NCI-H2107 treated with DMSO at 0.1 percent for 48 hours (cell line): Measurements from ENCODE around the gene SMG6.

ENCODE experiments used
- DNase-seq: peaks from one replicate; lab custom pipeline; 2025; ENCODE audit not compliant: unreplicated experiment; lab: John Stamatoyannopoulos, UW

Gene SMG6

DNA sequence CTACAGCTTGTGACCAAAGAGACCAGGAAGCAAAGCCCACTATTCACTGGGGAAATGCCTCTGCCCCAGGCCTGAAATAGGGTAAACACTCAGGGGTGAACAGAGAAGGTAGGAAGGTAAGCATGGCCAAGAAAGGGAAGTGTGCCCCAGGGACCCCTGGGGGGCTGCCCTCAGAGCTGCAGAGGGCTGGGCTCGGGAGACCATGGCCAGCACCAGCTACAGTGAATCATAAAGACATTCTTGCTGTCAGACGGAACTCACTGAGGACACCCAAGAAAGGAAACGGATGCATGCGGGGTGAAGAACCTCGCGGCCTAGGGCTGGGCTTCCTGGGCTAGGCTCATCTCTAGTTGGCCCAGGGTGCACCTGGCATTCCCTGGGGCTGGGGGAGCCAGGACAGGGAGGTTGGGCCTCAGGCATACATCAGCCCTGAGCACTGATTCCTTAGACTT is 239.0 kb downstream of the SMG6 start:
- DNase-seq, result no peak

DNA sequence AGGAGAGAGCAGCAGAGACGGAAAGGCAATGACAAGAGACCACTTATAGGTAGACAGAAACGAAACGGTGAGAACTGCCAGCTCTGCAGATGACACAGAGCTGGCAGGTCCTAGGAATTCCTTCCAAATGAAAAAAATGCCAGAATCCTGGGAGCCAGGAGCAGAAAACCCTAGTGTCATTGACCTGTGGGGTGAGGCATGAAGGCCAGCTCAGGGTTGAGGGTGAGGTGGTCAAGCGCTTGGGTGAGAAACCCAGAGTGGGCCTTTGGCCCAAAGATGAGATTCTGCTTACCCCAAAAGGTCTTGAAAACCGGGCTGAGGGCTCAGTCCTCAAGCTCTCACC is 239.5 kb downstream of the SMG6 start:
- DNase-seq, result no peak

DNA sequence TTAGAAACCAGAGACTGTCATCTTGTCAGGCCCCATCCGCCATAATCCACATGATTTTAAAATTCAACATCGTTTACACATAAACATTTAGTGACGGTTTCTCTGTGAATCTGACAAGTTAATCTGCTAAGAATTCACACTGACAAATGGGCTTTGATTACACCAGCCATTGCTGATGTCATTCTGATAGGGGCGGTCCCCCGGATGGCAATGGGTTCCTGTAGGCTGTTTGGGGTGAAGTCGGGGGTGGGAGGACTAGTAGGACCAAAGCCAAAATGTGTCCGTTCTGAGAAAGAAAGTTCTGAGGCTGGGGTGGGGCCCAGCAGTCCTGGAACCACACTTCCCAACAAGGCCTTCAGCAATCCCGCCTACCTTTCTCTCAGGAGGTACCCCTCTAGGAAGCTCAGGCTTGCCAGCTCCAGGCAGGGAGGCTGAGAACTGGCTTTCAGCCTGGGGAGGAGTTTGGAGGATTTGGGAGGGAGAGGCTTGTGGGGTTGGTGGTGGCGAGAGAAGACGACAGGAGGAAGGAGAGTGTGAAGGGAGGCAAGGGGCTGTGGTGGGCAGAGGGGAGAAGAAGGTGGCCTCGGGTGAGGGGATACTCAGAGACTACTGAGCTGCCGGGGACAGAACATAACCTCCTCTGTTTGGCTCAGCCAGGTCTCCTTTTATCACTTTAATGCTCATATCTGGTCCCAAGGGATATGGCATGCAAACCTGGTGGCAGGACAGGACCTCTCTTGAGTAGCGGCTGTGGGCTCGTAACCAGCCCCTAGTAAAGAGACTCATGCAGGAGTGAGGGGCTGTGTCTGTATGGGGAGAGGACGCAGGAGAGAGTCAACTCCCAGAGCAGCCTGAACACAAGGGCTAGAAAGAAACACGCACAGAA is 240.1 kb downstream of the SMG6 start:
- DNase-seq, result no peak

DNA sequence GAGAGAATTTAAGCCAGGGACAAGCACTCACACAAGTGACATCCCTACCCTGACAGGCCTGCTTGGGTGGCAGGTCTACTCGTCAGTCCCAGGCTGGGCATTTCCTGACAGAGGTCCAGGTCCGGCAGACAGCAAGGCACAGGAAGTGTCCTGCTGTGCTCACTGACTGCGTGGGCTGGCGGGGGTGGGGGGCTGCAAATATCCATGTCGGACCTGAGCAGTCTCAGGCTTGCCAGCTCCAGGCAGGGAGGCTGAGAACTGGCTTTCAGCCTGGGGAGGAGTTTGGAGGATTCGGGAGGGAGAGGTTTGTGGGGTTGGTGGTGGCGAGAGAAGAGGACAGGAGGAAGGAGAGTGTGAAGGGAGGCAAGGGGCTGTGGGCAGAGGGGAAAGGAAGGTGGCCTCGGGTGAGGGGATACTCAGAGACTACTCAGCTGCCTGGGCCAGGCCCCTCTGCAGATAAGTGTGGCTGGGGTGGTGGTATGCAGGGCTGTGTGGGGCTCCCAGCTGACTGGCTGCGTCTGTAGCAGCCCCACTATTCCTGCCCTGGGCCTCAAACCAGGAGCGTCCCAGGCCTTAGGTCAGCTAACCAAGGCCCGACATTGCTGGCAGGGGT is 240.9 kb downstream of the SMG6 start:
- no peak for DNase-seq

DNA sequence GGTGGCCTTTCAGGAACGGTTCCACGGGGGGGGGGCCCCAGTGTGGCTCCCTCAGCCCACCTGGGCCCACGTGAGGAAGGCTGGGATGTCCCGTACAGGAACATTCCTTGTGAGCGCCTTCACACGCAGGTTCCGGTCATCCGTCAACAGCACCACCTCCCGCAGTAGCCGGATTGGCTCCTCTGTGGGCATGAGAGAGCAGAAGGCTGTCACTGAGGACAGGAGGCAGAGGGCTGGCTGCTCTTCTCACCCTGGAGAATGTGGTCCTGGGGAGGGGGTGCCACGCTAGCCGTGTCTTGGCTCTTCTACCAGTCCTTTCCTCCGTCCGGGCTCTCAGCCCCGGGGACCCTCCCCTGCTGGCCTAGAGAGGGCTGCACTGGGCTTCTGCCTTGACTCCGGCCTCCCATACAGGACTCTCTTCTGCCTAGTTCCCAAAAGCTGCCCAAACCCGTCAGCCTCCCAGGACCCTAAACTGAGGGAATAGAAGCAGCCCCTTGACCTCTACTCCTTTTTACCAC is 242.1 kb downstream of the SMG6 start:
- no peak for DNase-seq

DNA sequence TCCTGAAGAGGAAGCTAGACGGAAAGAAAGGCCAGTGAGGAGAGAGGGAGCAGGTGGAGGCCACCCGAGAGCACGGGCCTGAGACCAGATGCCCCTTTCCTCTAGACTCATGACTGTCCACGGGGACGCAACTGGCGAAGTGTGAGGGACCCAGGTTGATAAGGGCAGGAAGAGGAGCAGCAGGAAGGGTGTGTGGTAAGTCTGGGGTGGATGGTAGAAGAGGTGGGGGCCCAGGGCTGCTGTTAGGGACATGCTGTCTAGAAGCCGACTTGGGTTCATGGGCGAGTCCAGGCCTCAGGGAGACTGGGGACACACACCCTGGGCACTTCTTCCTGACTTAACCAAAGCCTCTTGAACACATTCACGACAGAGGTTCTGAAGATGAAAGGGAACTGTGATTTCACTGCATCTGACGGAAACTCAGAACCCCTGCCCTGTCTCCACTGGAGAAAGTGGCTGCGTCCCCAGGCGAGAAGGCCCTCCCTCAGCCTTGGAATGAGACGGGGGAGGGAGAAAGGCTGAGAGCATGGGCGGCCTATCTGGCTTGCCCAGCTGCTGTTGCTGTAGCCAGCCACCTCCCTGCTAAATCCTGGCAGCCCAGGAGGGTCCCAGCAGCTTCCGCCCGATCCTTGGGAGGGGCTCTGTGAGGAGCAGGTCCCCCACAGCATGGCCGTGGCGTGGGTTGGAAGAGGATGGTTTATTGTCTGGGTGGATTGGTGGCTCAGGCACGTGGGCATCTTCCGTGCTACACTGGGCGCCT is 242.7 kb downstream of the SMG6 start:
- no peak for DNase-seq

DNA sequence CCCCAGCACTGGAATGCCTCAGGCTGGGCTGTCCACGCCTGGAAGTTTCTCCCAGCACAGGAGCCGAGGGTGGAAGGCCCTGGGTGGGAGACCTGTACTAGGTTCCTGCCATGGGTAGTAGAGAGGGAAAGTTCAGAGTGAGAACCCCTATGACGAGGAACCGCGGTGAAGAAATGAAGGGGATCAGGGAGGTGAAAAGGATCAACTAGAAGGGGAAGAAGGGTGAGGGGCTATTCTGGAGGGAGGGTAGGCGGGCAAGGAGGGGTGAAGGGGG is 243.3 kb downstream of the SMG6 start:
- no peak for DNase-seq

DNA sequence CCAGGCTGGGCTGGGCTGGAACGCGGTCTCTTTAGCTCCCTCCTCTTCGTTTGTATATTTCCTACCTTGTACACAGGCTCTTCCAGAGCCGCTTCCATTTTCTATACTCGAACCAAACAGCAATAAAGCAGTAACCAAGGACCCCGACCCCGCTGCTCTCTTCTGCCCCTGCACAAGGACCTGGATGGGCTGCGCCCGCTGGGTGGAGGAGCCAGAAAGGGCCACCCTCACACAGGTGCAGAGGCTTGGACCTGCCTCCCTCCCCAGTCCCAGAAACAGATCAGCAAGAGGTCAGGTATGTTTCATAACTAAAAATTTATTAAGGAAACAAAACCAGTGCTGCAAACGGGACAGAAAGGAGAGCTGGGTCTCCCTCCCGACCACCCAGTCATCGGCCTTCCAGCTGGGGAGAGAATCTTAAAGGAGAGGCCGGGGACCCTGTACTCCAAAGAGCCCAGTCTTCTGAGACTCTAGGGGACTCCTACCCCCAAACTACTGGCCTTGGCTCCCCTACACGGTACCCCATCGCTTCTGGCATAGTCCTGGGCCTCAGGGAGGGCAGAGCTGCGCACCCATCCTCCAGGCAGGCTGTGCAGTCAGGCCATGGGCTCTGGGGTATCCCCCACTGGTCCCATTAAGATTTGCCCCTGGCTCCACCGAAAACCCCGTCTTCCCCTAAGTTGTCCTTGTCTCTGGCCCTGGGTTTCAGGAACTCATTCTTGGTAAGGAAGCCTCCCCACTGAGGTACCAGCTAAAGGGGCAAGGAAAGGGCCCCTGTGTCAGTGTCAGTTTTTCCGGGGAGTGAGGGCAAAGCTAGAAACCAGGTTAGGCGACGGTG is 243.8 kb downstream of the SMG6 start:
- DNase-seq, result no peak

DNA sequence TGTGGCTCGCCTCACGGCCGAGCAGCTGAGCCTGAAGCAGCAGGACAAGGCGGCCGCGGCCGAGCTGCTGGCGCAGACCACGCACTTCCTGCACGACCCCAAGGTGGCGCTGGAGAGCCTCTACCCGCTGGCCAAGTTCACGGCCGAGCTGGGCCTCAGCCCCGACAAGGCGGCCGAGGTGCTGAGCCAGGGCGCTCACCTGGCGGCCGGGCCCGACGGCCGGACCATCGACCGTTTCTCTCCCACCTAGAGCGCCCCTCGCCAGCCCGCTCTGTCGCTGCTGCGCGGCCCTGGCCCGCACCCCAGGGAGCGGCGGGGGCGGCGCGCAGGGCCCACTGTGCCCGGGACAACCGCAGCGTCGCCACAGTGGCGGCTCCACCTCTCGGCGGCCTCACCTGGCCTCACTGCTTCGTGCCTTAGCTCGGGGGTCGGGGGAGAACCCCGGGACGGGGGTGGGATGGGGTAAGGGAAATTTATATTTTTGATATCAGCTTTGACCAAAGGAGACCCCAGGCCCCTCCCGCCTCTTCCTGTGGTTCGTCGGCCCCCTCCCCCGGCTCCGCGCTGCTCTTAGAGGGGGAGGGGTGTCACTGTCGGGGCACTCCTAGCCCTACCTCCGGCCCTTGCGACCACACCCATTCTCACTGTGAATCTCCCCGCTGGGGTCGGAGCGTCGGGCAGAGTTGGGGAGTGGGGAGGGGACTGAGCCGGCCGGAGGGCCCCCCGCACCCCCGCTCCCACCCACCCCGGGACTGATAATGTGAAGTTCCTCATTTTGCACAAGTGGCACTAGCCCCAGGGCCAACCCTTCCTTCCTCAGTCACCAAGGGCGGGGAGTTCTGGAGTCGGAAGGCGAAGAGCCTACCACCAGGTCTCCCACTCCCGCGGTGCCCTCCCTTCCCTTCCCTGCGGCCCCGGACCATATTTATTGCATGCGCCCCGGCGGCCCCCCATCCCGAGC is 244.7 kb downstream of the SMG6 start:
- no peak for DNase-seq

DNA sequence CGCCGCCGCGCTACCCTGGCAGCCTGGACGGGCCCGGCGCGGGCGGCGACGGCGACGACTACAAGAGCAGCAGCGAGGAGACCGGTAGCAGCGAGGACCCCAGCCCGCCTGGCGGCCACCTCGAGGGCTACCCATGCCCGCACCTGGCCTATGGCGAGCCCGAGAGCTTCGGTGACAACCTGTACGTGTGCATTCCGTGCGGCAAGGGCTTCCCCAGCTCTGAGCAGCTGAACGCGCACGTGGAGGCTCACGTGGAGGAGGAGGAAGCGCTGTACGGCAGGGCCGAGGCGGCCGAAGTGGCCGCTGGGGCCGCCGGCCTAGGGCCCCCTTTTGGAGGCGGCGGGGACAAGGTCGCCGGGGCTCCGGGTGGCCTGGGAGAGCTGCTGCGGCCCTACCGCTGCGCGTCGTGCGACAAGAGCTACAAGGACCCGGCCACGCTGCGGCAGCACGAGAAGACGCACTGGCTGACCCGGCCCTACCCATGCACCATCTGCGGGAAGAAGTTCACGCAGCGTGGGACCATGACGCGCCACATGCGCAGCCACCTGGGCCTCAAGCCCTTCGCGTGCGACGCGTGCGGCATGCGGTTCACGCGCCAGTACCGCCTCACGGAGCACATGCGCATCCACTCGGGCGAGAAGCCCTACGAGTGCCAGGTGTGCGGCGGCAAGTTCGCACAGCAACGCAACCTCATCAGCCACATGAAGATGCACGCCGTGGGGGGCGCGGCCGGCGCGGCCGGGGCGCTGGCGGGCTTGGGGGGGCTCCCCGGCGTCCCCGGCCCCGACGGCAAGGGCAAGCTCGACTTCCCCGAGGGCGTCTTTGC is 245.6 kb downstream of the SMG6 start:
- DNase-seq, result no peak

DNA sequence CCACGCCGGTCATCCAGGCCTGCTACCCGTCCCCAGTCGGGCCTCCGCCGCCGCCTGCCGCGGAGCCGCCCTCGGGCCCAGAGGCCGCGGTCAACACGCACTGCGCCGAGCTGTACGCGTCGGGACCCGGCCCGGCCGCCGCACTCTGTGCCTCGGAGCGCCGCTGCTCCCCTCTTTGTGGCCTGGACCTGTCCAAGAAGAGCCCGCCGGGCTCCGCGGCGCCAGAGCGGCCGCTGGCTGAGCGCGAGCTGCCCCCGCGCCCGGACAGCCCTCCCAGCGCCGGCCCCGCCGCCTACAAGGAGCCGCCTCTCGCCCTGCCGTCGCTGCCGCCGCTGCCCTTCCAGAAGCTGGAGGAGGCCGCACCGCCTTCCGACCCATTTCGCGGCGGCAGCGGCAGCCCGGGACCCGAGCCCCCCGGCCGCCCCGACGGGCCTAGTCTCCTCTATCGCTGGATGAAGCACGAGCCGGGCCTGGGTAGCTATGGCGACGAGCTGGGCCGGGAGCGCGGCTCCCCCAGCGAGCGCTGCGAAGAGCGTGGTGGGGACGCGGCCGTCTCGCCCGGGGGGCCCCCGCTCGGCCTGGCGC is 246.3 kb downstream of the SMG6 start:
- DNase-seq, result no peak

DNA sequence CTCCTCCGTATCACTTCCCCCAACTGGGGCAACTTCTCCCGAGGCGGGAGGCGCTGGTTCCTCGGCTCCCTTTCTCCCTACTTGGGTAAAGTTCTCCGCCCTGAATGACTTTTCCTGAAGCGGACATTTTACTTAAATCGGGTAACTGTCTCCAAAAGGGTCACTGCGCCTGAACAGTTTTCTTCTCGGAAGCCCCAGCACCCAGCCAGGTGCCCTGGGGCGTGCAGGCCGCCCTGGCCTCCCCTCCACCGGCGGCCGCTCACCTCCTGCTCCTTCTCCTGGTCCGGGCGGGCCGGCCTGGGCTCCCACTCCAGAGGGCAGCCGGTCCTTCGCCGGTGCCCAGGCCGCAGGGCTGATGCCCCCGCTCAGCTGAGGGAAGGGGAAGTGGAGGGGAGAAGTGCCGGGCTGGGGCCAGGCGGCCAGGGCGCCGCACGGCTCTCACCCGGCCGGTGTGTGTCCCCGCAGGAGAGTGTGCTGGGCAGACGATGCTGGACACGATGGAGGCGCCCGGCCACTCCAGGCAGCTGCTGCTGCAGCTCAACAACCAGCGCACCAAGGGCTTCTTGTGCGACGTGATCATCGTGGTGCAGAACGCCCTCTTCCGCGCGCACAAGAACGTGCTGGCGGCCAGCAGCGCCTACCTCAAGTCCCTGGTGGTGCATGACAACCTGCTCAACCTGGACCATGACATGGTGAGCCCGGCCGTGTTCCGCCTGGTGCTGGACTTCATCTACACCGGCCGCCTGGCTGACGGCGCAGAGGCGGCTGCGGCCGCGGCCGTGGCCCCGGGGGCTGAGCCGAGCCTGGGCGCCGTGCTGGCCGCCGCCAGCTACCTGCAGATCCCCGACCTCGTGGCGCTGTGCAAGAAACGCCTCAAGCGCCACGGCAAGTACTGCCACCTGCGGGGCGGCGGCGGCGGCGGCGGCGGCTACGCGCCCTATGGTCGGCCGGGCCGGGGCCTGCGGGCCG is 247.1 kb downstream of the SMG6 start:
- no peak for DNase-seq

DNA sequence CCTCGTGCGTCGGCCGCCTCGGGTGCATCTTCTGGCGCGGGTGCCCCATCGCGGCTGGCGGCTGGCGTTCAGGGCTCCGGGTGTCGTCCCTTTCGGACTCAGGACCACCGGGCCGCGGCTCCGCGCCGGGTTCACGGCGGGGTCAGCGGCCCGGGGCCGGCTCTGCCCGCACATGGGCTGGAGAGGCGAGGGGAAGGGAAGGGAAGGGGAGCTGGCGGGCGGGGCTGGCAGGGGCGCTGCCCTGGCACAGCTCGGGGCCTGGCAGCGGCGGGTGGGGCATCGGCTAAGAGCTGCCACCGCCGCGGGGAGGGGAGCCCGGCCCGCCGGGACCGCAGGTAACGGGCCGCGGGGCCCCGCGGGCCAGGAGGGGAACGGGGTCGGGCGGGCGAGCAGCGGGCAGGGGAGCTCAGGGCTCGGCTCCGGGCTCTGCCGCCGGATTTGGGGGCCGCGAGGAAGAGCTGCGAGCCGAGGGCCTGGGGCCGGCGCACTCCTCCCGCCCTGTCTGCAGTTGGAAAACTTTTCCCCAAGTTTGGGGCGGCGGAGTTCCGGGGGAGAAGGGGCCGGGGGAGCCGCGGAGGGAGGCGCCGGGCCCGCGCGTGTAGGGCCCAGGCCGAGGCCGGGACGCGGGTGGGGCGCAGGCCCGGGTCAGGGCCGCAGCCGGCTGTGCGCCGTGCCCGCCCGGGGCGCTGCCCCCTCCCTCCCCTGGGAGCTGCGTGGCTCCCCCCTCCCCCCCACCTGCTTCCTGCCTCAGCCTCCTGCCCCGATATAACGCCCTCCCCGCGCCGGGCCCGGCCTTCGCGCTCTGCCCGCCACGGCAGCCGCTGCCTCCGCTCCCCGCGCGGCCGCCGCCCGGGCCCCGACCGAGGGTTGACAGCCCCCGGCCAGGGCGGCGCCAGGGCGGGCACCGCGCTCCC is 248.0 kb downstream of the SMG6 start:
- no peak for DNase-seq

DNA sequence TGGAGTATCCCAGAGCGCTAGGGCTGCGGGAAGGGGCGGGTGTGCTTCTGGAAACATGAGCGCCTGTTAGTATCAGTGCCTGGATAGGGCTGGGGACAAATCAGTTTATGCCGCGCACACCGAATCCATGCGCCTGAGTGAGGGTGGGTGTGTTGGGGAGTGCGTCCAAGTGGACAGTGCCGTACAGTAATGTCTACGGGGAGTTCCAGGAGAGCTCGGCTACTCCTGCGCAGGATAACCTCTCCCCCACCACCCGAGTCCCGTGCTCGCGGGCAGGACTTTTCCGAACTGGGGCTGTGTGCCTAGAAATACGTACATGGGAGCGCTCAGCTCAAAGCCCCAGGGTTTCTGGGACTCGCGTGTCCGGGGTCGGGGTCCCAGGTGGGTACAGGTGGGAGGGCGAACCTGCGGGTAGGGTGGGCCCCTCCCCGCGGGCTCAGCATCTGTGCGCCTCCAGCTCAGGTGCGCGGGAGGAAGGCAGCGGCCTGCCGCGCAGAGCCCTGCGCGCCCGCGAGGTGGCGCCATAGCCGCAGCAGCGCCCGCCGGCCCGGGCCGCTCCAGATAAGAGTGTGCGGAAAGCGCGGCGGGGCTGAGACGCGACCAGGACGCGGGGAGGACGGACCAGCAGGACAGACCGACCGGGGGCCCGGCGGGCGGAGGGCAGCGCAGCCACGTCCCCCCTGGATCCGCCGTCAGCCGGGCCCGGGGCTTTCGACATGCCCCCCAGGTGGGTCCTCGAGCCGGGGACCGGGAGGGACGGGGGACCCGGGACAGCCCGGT is 248.9 kb downstream of the SMG6 start, which contains the start of gene HIC1:
TSS of gene HIC1 (plus strand) at position 592 of the 780 bp plus-strand sequence. CDS start 1,588 bp downstream, outside the sequence.
- peak; percentile 11 for DNase-seq

DNA sequence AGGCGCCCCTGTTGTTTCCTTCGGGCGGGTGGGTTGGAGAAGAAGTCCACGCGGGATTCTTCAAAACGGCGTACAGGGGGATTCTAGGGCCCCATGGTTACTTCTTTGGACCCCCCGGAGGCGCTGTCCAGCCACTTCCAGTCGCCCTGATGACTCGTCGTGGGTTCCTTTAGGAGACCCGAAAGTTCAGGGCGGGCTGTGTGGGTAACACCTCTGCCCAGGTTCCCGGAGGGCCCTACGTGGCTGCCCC is 249.4 kb downstream of the SMG6 start:
- DNase-seq, result no peak
